Fibroblast of skin of scalp (primary cell): Measurements from ENCODE around the gene VOPP1.
"Not testable (repeated sequence)": the region's sequence is repeated elsewhere in the genome, so short reads cannot be mapped to it uniquely, and the experiment has no call there.

Experiments used
- DNase-seq: peaks from one replicate; pipeline ENCODE4 v3.0.0-alpha.2; 2013

Gene VOPP1

DNA sequence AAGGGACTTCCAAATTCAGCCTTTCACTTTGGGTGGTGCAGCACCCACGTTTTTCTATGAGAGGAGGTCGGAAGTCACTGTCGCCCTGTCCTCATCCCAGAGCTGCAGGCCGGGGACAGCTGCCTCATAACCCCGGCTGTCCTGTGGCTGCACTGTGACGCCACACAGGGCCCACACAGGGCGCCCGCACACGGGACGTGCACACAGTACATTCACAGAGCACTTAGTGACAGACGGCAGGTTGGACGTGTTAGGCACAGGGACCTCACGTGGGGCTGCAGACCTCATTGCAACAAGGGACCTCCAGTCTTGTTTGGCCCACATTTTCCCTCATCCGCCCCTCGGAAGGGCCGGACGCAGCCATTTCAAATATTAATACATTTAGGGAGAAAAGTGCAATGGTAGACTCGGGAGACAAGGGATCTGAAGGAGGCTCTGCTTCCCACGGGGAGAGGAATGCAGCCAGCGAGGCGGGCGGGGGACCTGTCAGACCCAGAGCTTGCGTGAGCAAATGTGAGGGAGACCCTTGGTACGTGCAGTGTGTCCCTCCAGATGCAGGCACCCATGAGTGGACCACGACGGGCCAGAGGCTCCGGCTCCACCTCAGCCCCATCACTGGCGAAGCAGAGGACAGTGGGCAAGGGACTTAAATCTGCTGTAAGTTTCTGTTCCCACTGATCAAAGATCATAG, 86.7 kb downstream of the VOPP1 start:
- no peak for DNase-seq

- no peak for DNase-seq
These were observed 87.5 kb downstream of the VOPP1 start for GRCh38 chr7:55484834-55485233.

DNA sequence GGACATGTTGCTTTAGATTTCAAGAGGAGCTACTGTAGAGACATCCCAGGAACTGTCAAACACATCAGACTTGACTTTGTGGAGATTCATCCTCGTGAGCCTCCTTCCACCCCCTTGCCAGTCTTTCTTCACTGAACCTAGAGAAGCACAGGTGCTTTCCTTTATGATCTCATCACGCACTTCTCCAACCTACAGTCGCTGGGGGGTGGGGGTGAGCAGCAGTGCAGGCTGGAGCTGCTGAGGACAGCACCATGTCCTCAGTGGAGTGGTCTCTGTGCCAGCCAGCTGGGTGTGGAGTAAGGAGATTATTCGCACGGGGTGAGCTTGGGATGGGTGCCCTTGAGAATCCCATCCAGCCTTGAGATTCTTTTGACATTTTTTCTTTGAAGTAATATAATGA, 88.1 kb downstream of the VOPP1 start:
- no peak for DNase-seq

GRCh38 chr7:55483046-55483445, 89.3 kb downstream of the VOPP1 start:
- DNase-seq, result no peak

GRCh38 chr7:55481155-55481554, 91.1 kb downstream of the VOPP1 start:
- DNase-seq, result no peak

DNA sequence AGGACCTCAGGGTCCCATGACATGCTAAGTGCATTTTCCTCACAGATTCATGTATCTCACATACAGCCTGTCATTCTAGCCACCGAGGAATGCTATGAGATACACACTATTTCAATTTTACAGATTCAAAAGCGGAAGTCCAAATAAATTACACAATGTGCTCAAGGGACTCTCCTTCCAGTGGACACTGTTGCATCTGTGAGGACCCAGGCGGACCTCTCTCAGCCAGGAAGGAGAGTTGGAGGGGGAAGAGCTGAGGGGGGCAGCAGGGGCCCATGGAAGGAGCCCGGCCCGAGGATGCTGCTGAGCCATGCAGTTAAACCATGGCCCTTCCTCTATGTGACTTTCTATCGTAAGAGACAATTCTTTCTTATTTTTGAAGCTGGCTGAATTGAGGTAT, 93.6 kb downstream of the VOPP1 start:
- DNase-seq, result no peak

DNA sequence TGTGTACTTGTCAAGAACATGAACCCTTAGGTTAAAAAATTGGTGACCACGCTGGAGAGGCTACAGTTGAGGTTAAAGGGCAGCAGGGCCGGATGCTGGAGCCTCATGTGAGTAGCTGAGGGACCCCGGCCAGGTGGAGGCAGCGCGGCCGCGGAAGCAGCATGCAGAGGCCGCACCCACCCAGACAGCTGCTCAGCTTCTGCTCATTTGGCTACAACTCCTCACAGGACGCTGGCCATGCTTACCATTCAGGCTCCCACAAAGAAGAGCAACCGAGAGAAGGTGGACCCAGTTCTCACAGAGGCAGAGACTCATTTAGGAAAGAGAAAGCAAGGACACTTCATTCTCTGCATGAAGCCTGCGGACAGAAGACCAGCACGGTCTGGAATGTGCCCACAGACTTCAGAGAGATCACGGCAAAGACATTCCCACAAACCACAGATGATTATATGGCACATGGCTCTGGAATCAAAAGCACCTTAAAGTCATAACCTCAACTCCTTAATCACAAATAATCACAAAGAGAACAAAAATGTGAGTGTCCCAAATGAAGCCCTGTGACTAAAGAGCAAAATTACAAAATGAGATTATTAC, 94.4 kb downstream of the VOPP1 start:
- DNase-seq, result peak; percentile 93

GRCh38 chr7:55476852-55477780, 95.2 kb downstream of the VOPP1 start:
- peak; percentile 7 for DNase-seq

GRCh38 chr7:55475855-55476803, 96.2 kb downstream of the VOPP1 start:
- peak; percentile 94 for DNase-seq

DNA sequence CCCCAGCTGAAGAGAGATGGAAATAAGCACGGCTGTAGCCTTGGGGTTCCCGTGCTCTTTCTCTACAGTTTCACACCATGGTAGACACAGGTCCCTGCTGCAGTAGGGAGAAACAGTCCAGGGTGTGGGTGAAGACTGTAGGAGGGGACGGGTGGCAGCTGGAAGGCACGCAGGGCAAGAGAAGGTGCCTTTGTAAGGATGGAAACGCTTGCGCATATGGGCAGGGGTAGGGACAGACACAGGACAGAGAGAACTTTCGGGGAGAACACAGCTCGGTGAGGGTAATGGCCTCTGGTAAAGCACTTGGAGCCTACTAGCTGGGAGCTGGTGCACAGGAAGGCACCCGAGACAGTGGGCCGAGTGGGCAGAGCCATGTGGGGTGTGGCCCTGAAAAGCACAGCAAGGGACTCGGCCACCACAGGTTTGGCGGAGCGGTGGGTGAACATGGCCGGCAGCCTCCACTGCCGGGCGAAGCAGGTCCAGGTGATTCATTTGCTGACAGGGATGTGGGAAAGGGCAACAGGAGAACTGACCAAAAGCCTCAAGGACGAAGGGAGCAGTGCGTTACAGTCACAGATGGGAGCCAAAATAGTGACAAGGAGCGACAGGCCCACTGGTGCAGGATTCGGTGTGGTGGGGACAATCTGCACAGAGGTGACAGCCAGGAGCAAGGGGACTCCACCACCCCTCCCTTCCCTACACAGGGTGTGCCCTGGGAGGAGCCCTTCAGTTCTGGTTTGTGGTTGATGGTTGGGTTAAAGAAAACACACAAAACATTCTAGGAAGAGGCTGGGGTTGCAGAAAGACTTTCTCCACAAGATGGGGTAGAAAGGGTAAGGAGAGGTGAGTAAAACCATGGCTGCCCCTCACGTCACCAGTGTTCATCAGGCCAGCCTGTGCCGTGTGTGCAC, 97.1 kb downstream of the VOPP1 start:
- DNase-seq, result peak; percentile 30

DNA sequence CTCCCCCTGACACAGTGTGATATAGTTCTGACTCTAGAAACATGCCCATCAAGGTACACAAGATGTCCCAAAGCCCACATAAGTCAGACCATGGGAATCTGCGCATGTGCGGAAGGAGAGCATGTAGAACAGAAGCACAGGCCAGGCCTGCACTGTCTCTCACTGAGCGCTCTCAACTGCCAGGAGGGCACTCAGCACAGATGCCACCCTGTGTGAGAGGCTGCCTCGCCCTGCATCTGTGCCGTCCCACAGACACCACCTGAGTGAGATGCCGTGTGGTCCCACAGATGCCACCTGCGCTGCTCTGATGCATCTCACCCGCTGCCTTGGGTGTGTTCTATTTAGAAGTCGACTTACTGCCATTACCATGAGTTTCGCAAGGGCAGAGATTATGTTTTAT, 98.4 kb downstream of the VOPP1 start:
- no peak for DNase-seq

DNA sequence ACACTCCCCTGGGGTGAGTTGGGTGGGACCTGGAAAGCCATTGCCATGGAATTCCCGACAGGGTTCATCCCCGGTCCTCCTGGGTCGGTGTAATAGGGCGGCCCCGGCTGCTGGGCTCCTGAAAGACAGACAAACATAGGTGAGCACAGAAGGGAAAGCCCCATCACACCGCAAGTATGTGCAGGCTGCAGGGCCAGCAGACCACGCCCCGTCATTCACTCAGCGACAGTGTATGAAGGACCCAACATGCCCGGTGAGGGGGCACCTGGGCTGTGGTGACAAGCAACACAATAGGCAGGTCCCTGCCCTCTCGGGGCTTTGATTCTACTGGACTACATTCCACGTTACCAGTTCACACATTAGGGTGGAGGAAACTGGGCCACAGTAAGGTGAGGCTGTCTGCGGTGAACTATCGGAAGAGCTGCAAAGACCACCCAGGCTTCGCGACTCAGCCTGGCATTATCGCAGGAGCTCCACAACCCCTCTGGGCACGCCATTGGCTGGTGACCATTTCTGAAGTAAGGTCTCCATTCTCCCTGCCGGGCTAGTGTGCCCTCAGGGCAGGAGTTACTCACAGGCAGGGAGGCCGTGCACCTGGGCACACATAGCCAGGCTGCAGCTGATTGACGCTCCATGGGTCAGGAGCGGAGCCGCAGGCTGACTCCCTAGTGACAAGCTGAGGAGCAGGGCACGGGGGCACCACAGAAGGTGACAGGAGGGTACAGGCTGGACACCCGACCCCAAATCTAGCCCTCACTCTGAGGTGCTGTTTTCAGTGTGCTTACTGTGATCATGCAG, 99.2 kb downstream of the VOPP1 start:
- no peak for DNase-seq

DNA sequence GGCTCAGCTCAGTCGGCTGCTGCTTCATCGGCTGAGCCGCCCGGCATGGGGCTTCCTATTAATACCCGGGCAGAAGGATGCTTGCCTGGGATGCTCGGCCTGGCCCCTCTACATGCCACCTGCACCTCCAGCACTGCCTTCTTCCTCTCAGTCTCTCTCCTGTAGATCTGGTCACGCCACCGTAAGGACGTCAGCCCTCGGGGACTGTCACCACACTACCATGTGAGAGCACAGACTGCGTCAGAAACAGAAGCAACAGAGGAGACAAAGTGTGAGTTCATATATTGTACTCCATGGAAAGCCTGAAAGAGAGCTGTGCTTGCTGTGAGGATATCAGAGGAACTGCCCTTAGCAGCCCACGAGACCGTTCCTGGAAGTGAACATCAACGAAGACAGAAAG, 99.9 kb downstream of the VOPP1 start:
- not testable (repeated sequence) for DNase-seq

GRCh38 chr7:55471594-55471993, 100.7 kb downstream of the VOPP1 start:
- DNase-seq, result not testable (repeated sequence)

GRCh38 chr7:55470261-55470660, 102.0 kb downstream of the VOPP1 start:
- no peak for DNase-seq

GRCh38 chr7:55469721-55470120, 102.6 kb downstream of the VOPP1 start:
- DNase-seq, result no peak

- no peak for DNase-seq
These were observed 103.0 kb downstream of the VOPP1 start for GRCh38 chr7:55469271-55469681.

- DNase-seq, result no peak
These were observed 103.8 kb downstream of the VOPP1 start for GRCh38 chr7:55468495-55468894.

DNA sequence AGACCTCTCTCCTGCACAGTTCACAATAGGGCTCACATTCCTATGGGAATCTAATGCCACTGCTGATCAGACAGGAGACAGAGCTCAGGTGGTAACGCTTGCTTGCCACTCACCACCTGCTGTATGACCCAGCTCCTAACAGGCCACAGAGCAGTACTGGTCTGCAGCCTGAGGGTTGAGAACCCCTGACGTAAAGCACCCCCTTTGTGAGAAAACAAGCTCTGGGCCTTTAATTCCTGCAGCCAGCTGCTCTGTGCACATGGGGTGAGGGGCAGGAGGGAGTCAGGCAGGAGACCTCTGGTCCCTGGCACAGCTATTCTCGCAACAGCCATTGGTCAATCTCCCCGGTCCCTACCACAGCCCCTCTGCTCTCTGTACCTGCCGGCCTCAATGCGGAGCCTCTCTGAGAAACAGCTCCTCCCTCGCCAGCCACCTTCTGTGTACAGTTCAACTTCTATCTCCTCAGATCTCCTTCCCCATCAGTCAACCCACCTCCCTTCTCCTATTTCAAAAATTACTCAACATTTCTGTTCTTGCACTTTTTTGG, 105.2 kb downstream of the VOPP1 start:
- no peak for DNase-seq

DNA sequence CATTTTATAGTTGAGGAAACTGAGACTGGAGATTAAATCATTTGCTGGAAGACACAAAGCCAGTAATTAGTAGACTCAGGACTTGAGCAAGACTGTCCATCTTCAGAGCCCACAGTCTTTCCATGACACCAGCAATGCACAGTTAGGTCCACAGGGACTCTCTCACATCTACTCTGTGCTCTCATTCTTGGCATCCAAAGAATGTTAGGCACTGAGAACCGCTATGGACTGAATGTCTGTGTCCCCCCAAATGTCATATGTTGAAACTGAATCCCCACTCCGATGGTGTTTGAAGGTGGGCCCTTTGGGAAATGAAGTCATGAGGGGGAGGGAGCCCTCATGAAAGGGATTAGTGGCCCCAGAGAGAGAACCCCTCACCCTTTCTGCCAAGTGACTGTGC, 106.6 kb downstream of the VOPP1 start:
- peak; percentile 56 for DNase-seq
